Measurements from ENCODE around the gene STAT6. TPM values are rescaled to one million over a fixed set of nuclear protein-coding genes. Genes with fewer than 3 reads are reported as not detected.

Gene STAT6
- total RNA-seq, 1 donor from 2014 or later = 167 TPM

- Mint-ChIP-seq H3K4me3 (peak overlapping the region; percentile 43), H3K4me1 (peaks cover 66% of the 10 kb centered on the region), H3K9me3 (no peaks in the 10 kb centered on the region), H3K36me3 (peaks cover 17% of the 10 kb centered on the region), H3K27ac (peak overlapping the region; percentile 89), H3K27me3 (ENCODE audit: low read depth) (no peaks in the 10 kb centered on the region)
- TF ChIP-seq CTCF (IDR thresholded peaks at IDR 0.05; ENCODE audit: unreplicated experiment) = no peak
- DNase-seq (ENCODE audit: low spot score in 2 of 2, unreplicated experiment in 2 of 2) = no peak
These were observed 19.3 kb downstream of the STAT6 start for GRCh38 chr12:57091638-57092528.

- Mint-ChIP-seq H3K36me3 (peaks cover 15% of the 10 kb centered on the region), H3K27me3 (ENCODE audit: low read depth) (no peaks in the 10 kb centered on the region), H3K27ac (peak overlapping the region; percentile 74), H3K4me1 (peaks cover 66% of the 10 kb centered on the region), H3K4me3 (peak overlapping the region; percentile 96), H3K9me3 (no peaks in the 10 kb centered on the region)
- DNase-seq (ENCODE audit: low spot score in 2 of 2, unreplicated experiment in 2 of 2) = no peak
- TF ChIP-seq CTCF (IDR thresholded peaks at IDR 0.05; ENCODE audit: unreplicated experiment) = no peak
These were observed 20.1 kb downstream of the STAT6 start for GRCh38 chr12:57090924-57091637.

- H3K27me3 Mint-ChIP-seq (ENCODE audit: low read depth) = no peaks in the 10 kb centered on the region
- peak overlapping the region; percentile 74 for H3K27ac Mint-ChIP-seq
- TF ChIP-seq CTCF (IDR thresholded peaks at IDR 0.05; ENCODE audit: unreplicated experiment) = no peak
- H3K4me1 Mint-ChIP-seq = peaks cover 66% of the 10 kb centered on the region
- no peaks in the 10 kb centered on the region for H3K9me3 Mint-ChIP-seq
- peaks cover 15% of the 10 kb centered on the region for H3K36me3 Mint-ChIP-seq
- peak overlapping the region; percentile 96 for H3K4me3 Mint-ChIP-seq
- DNase-seq (ENCODE audit: low spot score in 2 of 2, unreplicated experiment in 2 of 2) = no peak
These were observed 20.7 kb downstream of the STAT6 start for GRCh38 chr12:57090490-57090889.

- Mint-ChIP-seq H3K4me1 (peaks cover 67% of the 10 kb centered on the region), H3K4me3 (peak overlapping the region; percentile 96), H3K27me3 (ENCODE audit: low read depth) (no peaks in the 10 kb centered on the region), H3K9me3 (no peaks in the 10 kb centered on the region), H3K36me3 (peaks cover 13% of the 10 kb centered on the region), H3K27ac (peak overlapping the region; percentile 98)
- no peak for TF ChIP-seq CTCF (IDR thresholded peaks at IDR 0.05; ENCODE audit: unreplicated experiment)
- DNase-seq (ENCODE audit: low spot score in 2 of 2, unreplicated experiment in 2 of 2) = peak in 1 of 2 experiments; percentile 67
These were observed 21.6 kb downstream of the STAT6 start for GRCh38 chr12:57089271-57090245.

Data from mesothelial cell of epicardium (in vitro differentiated cells).